GM21717 (cell line): ENCODE data around the gene NBAS.
"Not testable (repeated sequence)": the region's sequence is repeated elsewhere in the genome, so short reads cannot be mapped to it uniquely, and the experiment has no call there.

ENCODE experiments used
- ATAC-seq: cut with Tn5 transposase; IDR thresholded peaks from one replicate; pipeline ENCODE4 v1.9.1; 2021; ENCODE audit warnings: mild to moderate bottlenecking, moderate library complexity; ENCODE audit not compliant: unreplicated experiment

Gene NBAS

DNA sequence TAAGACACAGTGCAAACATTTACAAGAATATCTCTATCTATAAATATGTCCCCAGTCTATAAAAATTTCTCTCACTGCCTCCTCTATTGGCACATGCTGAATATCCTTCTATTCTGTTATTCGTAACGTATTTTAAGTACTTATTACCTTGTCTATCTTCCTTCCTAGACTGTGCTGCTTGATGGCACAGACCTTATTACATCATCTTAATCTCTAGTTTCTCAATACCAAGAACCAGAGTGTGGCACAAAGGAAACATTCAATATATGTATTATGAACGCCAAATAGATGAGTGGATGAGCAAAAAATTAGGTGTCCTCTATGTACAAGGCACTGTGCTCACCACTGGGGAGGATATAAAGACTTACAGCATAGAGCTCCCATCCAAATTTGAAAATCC is 282.8 kb downstream of the NBAS start:
- no peak for ATAC-seq

DNA sequence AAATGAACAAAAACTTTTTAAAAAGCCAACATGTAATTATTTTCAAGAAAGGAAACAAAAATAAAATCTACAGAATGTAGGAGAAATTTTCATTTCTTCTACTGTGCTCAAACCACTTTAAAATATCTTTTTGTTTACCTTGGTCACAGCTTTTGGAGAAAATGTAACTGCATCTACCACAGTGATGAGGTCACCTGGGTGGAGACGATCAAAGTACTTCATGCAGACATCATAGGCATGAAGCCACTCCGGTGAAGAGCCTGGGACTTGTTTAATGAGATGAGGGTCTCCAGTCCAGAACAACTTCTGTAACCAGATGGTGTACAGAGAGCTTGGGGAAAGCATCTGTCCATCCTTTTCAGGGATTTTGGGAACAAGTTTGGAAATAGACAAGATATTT is 285.8 kb downstream of the NBAS start:
- no peak for ATAC-seq

DNA sequence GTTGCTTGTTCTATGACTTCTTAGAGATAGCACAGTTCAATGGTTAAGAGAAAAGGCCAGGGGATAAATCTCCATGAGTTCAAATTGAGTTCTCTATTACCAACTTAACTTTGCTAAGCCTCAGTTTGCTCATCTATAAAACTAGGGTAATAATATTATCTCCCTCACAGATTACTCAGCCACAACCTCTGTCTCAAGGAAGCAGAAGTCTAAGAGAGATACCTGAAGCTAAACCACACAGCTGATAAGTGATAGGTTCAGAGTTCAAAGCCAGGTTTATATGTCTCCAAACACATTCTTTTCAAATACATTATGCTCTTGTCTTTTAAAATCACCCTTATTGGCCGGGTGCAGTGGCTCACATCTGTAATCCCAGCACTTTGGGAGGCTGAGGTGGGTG is 287.7 kb downstream of the NBAS start:
- no peak for ATAC-seq

DNA sequence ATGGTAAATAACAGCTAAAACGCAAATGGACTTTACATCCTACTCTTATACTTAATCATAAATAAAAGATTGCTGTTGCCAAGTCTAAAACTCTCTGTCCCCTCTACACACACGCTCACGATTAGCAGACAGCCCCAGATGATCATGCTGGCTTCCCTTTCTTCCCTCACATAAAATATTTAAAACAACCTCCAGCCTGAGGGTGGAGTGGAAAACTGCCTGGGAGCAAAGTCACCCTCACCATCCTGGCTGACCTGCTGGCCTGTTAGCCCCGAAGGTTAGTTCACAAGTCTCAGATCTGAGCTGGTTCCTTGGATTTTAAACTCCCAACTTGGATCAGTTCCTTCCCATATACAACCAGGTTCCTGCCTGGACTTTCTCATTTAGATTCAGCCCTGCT is 288.2 kb downstream of the NBAS start:
- ATAC-seq, result no peak

DNA sequence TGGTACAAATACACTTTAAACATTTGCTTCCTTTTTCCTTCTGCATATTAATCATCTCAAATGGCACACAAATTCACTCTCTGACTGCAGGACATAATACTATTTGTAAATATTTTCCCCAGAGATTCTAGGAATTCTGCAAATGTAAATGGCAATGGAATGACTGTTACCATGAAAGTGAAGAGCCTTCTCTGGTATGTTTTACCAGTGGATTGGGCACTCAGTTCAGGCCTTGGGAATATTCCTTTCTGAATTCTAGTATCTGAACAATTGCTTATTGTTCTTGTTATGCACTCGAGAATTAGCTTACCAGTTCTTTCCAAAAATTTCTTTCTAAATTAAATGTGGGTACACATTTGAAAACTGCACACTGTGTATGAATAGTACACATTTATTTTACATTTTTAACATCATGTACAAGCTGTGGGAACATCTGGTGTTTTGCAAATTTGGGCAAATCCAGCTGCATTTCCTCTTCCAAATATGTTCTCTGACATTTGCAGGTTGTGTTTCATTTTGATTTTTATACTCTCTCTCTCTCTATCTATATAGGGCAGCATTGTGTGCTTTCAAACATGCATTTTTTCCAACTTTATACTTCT is 289.1 kb downstream of the NBAS start:
- ATAC-seq, result no peak

DNA sequence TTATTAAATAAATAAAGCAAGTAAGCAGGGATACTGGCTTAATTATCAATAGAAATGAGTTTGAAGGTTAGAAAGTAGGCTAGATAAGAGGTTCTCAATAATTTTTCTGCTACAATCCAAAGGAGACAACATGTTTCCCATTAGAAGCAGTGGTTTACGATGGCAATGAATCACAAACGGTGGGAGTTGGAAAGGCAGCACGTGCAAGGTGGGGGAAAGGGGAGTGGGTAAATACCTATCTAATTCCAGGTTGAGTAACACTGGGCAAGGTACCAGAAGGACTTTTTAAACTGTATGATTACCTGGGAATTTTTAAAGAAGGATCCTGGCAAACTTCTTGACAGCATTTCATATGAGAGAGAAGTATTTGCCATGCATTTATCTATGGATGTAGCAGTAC is 289.9 kb downstream of the NBAS start:
- no peak for ATAC-seq

DNA sequence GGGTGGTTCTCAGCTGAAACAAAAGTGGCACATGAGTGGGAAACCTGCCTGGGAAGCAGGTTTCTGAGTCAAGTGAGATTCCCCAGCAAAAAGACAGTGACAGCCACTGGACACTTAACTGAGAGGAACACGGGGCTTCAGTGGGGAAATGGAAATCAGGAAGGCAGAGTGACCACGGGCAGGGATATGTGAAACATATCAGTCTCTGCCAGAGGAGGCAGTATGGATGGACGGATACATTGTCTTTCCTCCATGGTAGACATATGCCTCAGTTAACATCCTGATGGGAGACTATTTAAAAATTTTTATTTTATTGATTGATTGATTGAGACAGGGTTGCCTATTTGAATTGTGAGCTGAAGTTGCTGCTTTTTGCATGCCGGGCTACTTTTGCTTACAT is 292.1 kb downstream of the NBAS start:
- ATAC-seq, result no peak

DNA sequence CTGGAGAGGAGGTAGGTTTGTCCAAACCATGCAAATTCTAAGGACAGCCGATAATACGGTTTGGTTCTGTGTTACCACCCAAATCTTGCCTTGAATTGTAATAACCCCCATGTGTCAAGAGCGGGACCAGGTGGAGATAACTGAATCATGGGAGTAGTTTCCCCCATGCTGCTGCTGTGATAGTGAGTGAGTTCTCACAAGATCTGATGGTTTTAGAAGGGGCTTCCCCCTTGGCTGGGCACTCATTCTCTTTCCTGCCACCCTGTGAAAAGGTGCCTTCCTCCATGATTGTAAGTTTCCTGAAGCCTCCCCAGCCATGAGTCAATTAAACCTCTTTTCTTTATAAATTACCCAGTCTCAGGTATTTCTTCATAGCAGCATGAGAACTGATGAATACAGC is 295.2 kb downstream of the NBAS start:
- no peak for ATAC-seq

DNA sequence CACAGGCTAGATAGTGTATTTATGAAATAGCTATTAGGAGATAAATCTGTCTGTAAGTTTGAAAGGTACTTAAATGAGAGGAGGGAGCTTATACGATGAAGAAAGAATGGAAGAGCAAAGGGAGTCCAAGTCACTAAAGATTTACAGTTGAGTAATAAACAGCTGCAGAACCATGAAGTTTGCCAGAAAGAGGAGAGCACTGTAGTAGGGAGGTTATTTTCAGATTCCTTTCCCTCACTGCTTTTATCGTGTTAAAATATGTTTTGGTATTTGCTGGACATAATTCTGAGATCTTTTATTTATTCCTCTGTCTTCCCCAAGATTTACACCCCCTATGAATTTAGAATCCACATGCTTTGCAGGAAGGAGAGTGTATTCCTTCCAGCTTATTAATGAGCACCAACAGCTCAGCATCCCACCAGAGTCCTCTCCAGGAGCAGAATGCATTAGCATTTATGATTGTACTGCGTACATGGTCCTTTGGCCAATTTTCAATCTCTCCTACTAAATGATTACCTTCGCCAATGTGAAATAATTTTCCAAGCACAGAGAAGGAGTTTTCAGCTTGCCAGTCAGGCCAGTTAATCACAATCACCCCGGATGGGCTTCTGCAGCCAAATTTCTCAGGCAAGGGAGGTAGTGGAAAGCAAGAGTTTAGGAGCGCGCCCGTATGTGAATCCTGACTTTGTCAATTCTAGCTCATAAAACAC is 297.0 kb downstream of the NBAS start:
- no peak for ATAC-seq

DNA sequence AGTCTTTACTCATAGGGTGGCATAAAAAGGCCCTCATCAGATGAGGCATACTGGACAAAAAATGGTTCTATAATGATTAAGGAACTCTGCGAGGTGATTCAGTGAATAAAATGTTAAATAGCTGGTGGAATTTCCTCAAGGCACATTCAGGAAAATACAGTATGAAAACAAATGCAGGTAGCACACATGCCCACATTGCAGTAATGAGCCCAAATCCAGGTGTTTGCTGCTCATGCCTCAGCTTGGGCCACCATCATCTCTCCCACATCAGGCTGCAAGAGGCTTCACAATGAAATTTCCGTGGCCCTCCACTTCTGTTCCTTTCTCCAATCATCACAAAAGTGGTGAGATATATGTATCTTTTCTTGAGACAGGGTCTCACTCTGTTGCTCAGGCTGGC is 298.3 kb downstream of the NBAS start:
- ATAC-seq, result no peak

DNA sequence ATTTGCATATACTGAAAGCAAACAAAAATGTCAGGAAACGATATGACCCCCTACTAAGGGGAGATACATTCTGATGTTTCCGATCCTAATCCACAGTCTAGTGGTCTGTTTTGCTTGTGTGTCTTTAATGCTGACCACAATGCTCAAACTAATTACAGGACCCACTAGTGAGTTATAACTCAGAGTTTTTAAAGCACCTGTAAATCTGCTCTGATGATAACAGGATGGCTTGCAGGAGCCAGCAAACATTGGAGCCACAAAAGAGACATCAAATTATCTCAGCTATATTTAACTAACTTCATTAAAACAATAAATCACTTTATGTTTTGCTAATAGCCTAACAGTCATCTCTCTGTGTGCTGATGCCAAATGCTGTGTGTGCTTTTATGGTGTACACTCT is 300.3 kb downstream of the NBAS start:
- ATAC-seq, result no peak

DNA sequence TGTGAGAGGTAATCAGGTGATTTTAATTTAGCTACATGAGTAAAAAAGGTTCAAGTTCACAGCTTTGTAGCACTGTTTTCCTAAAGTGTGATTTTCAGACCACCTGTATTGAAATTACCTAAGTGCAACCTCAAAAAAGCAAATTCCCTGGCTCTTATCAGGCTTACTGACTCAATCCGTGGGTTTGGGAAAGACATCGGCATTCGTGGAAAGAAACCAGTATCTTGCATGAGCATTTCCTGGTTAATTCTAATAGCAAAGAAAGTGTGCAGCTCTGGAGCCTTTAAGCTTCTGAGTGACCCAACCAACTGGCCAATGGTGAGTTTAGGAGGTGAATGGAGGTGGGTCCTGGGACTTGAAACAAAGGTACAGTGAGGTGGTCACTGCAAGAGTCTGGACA is 300.9 kb downstream of the NBAS start:
- no peak for ATAC-seq

DNA sequence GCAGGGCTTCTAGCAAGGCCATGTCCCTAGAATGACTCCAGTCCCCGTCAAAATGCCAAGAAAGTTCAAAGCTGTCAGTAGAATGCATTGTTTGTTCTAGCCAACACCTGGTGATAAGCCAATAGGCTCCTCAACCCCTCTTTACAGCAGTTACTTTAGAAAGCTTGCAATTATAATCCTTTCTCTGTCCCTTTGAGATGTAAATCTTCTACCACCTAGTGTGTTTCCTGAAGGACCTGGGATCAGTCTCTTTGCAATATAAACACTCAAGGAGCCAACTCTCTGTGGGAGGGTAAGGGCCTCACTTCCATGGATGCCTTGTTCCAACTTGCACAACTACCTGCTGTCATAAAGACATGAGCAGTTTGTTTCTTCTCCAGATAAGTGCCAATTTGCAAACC is 301.8 kb downstream of the NBAS start:
- ATAC-seq, result no peak

DNA sequence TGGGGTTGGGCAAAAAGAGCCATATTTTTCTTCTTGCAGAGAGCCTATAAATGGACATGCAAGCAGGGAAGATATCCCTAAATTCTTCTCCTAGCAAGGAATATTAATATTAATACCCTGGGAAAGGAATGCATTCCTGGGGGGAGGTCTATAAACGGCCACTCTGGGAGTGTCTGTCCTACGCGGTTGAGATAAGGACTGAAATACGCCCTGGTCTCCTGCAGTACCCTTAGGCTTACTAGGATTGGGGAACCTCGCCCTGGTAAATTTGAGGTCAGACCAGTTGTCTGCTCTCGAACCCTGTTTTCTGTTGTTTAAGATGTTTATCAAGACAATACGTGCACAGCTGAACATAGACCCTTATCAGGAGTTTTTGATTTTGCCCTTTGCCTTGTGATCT is 302.7 kb downstream of the NBAS start:
- ATAC-seq, result not testable (repeated sequence)

DNA sequence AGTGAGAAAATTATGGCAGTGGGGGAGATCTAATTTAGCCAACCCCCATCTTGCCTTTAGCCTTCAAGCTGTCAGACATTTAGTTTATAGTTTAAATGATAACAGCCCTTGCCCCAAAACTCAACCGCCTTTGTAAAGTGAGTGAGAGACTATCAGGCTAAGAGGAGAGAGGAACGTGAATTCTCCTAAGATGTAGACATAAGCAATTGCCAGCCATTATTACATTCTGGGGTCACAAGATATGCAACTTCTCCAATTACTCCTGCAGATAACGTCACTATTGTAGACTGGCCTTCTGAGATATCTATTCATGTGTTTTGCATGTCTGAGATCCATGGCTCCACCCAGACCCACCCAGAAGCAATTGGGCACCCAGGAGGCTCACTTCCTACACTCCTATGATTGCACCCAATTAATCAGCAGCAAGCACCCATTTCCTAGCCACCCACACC is 307.3 kb downstream of the NBAS start:
- ATAC-seq, result no peak

DNA sequence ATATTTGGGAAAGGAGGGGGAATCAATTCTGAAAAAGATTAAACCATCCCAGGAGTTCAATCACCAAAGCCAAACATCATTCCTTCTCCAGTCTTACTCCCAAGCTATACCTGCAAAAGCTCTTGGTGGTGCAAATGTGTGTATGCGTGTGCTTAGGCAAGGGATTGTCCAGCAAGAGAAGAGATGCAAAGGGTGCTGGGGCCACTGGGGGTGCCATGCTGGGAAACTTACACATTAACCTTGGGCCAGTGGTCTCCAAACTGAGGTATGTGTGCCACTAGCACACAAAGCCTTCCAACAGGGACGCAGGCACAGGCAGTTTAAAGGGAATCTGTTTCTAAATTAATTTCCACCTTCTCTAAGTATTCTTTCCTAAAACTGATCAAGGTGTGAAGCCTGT is 307.9 kb downstream of the NBAS start:
- no peak for ATAC-seq

DNA sequence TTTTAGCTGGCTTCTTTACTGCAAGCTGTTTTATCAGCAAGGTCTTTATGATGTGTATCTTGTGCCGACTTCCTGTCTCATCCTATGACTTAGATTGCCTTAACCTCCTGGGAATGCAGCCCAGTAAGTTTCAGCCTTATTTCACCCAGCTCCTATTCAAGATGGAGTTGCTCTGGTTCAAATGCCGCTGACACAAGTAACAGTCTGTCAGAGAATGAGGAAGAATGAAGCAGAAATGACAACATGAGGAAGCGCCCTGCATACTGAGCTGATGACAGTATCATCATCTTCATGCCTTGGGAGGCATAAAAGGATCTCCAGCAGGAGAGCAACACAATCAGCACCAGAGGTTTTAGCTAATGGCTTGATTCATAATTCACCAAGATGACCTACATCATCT is 309.4 kb downstream of the NBAS start:
- ATAC-seq, result no peak

DNA sequence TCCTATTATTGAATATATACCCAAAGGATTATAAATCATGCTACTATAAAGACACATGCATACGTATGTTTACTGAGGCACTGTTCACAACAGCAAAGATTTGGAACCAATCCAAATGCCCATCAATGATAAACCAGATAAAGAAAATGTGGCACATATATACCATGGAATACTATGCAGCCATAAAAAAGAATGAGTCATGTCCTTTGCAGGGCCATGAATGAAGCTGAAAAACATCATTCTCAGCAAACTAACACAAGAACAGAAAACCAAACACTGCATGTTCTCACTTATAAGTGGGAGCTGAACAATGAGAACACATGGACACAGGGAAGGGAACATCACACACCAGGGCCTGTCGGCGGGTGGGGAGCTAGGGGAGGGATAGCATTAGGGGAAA is 310.2 kb downstream of the NBAS start:
- ATAC-seq, result not testable (repeated sequence)

DNA sequence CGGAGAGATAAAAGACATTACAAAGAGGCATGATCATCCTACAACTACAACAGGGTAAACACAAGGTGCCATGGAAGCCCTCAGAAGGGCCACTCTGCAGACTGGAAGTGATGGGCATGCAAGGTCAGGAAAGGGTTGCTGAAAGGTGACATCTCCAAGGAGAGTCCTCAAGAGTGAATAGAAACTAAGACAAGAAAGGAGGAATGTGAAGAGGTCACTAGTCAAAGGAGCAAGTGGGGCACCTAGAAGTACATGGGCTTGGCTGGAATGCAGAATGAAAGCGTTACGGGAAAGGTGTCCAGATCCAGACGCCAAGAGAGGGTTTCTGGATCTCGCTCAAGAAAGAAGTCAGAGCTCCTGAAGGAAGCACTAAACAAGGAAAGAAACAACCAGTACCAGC is 314.3 kb downstream of the NBAS start:
- ATAC-seq, result no peak

DNA sequence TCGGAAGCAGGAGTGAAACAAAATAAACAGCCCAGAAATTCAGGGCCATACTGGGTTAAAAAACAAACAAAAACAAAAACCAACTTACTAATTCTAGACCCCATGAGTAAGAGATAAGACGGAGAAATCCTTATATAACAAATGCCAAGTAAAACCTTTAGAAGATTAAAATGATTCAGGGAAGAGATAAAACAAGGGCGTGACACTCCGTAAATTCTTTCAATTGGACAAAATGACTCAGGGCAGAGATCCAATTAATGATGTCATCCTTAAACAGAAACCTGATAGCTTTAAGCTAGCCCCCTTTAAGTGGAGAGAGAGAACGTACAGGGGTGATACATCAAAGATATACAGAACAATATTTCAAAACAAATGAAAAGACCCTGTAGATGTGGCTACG is 317.4 kb downstream of the NBAS start:
- no peak for ATAC-seq

DNA sequence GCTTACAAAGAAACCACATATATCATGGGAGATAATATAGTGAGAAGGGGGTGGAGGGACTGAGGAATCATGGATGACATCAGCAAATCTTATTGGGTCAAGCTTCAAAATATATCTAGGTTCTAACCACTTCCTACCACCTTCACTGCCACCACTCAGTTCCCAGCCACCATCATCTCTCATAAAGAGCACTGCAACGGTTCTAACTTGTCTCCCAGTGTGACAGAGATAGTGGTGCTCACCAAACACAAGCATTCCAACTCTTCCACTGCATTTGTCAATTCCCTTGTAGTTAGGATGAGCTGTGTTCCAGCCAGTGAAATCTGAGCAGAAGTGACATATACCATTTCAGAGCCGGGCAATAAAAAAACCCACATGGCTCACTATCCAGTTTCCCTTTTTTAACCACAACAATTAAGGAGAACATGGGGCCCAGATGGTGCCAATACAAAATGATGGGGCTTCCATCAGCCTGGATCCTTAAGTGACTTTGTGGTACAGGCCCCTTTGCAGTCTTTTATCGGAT is 318.1 kb downstream of the NBAS start:
- no peak for ATAC-seq

DNA sequence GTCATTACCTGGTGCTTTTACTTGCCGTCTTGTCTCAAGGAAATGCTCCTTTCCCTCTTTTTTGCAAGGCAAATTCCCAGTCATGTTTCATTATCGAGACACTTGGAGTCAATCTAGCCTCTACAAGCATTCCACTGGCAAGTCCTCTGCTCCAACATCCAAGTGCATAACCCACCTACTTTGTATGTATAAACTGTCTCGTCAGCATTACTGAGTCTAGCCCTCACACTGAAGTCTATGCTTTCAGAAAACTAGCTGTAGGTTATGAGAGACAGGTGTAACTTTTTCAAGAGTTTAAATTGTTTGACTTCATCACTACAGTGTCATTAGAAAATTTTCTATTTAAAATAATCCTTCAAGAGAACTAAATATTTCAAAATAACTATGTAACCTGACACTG is 319.2 kb downstream of the NBAS start:
- ATAC-seq, result no peak

DNA sequence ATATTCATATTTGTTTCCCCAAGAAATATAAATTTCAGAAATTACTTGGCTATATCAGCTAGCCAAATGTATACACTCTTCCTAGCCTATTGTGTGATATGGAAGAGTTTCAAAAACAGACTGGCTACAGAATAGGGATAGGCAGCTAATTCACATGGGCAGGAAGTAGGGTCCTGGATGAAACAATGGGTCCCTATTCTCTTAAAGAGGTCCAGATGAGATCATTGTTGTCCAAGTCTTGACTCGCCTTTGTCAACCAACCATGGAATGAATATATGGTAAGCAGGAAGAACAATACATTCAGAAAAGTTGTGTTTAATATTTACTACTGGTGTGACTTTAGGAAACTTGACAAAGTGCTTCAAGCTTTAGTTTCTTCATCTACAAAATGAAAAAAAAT is 319.9 kb downstream of the NBAS start:
- ATAC-seq, result no peak
